Thyroid gland (tissue), 4 donors: Measurements from ENCODE around the gene MPPED1.

Experiments
- POLR2A ChIP-seq, 2 donors: fragments of 450-650 bp; IDR thresholded peaks; one replicate each; pipeline ENCODE4 v1.6.1; 2017; ENCODE audit warnings: antibody characterized with exemption in 2 of 2, mild to moderate bottlenecking in 2 of 2, moderate library complexity in 1 of 2
- TF ChIP-seq, protein P1 (sequence below), 6 experiments: fragments of 200-600 bp in 3 of 6; fragments of 450-650 bp in 3 of 6; sonication (generic) in 3 of 6; IDR thresholded peaks; one replicate each; pipeline ENCODE4 v1.5.1; 2016 to 2019; ENCODE audit warnings: antibody characterized with exemption in 6 of 6, mild to moderate bottlenecking in 2 of 6, inconsistent platforms in 1 of 6, moderate library complexity in 1 of 6

DNA sequence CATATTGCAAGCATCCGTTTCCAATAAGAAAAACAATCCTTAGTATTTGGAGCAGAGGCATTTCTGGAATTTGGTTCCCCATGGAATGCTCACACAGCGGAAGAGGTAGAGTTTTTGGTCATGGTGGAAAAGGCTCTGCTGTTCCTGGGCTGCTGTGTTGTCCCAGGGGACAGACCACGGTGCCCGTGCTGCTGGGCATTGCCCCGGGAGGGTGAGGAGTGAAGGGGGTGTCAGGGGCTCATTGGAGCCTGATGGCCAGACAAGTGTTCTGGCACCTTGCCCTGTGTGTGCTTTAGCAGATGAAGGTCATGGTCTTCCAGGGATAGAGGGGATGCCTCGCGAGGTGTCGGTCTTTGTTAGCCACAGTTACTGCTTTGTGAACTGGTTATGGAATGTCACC lies 61.2 kb downstream of the MPPED1 start:
- TF ChIP-seq, protein P1, sequence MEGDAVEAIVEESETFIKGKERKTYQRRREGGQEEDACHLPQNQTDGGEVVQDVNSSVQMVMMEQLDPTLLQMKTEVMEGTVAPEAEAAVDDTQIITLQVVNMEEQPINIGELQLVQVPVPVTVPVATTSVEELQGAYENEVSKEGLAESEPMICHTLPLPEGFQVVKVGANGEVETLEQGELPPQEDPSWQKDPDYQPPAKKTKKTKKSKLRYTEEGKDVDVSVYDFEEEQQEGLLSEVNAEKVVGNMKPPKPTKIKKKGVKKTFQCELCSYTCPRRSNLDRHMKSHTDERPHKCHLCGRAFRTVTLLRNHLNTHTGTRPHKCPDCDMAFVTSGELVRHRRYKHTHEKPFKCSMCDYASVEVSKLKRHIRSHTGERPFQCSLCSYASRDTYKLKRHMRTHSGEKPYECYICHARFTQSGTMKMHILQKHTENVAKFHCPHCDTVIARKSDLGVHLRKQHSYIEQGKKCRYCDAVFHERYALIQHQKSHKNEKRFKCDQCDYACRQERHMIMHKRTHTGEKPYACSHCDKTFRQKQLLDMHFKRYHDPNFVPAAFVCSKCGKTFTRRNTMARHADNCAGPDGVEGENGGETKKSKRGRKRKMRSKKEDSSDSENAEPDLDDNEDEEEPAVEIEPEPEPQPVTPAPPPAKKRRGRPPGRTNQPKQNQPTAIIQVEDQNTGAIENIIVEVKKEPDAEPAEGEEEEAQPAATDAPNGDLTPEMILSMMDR (IDR thresholded peaks at IDR 0.05) = no peak
- no peak for TF ChIP-seq POLR2A (IDR thresholded peaks at IDR 0.05)
